ENCODE results near the gene DDX41.

Gene DDX41

GRCh38 chr5:177469750-177470525 lies 46.8 kb downstream of the DDX41 start:
- H3K27me3 ChIP-seq (ENCODE audit: insufficient read depth, low read length, poor library complexity, severe bottlenecking), result no peaks in the 10 kb centered on the region
- H4K20me1 ChIP-seq (ENCODE audit: insufficient read depth, low read length, poor library complexity, severe bottlenecking), result peaks cover 34% of the 10 kb centered on the region
- H3F3A ChIP-seq (ENCODE audit: low read depth), result no peaks in the 10 kb centered on the region
- no peaks in the 10 kb centered on the region for H3K9me3 ChIP-seq (ENCODE audit: insufficient read depth, low read depth, low read length)
- TF ChIP-seq EZH2phosphoT487 (IDR thresholded peaks at IDR 0.05; ENCODE audit: borderline replicate concordance), result no peak
- TF ChIP-seq, protein P1, sequence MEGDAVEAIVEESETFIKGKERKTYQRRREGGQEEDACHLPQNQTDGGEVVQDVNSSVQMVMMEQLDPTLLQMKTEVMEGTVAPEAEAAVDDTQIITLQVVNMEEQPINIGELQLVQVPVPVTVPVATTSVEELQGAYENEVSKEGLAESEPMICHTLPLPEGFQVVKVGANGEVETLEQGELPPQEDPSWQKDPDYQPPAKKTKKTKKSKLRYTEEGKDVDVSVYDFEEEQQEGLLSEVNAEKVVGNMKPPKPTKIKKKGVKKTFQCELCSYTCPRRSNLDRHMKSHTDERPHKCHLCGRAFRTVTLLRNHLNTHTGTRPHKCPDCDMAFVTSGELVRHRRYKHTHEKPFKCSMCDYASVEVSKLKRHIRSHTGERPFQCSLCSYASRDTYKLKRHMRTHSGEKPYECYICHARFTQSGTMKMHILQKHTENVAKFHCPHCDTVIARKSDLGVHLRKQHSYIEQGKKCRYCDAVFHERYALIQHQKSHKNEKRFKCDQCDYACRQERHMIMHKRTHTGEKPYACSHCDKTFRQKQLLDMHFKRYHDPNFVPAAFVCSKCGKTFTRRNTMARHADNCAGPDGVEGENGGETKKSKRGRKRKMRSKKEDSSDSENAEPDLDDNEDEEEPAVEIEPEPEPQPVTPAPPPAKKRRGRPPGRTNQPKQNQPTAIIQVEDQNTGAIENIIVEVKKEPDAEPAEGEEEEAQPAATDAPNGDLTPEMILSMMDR (conservative IDR thresholded peaks at IDR 0.05; ENCODE audit: low read length), result no peak
- peak overlapping the region; percentile 91 for H3K4me2 ChIP-seq (ENCODE audit: low read depth, low read length, poor library complexity, severe bottlenecking)
- no peaks in the 10 kb centered on the region for H3K9me2 ChIP-seq (replicated peaks; ENCODE audit: low read depth, low read length)
- peaks cover 21% of the 10 kb centered on the region; the same call in 1 of the 2 replicates for H3K36me3 ChIP-seq (ENCODE audit: insufficient read depth, low read length)
- peak overlapping the region; percentile 32 for H3K9ac ChIP-seq (ENCODE audit: low read depth, low read length, poor library complexity, severe bottlenecking)
- H2AFZ ChIP-seq (ENCODE audit: low read length), result no peak overlapping the region
- H3K79me2 ChIP-seq (ENCODE audit: insufficient read depth, low read length), result peaks cover 45% of the 10 kb centered on the region
- H3K4me1 ChIP-seq (ENCODE audit: insufficient read depth, low read length, poor library complexity, severe bottlenecking), result peaks cover 16% of the 10 kb centered on the region
- peak overlapping the region; percentile 89 for H3K4me3 ChIP-seq (ENCODE audit: low read length, poor library complexity, severe bottlenecking)

- no peaks in the 10 kb centered on the region for H3K27me3 ChIP-seq (ENCODE audit: insufficient read depth, low read length, poor library complexity, severe bottlenecking)
- no peaks in the 10 kb centered on the region for H3K9me3 ChIP-seq (ENCODE audit: insufficient read depth, low read depth, low read length)
- H4K20me1 ChIP-seq (ENCODE audit: insufficient read depth, low read length, poor library complexity, severe bottlenecking), result peaks cover 34% of the 10 kb centered on the region
- no peaks in the 10 kb centered on the region for H3K9me2 ChIP-seq (replicated peaks; ENCODE audit: low read depth, low read length)
- H3K9ac ChIP-seq (ENCODE audit: low read depth, low read length, poor library complexity, severe bottlenecking), result peak overlapping the region; percentile 32
- no peaks in the 10 kb centered on the region for H3F3A ChIP-seq (ENCODE audit: low read depth)
- peaks cover 21% of the 10 kb centered on the region; the same call in 1 of the 2 replicates for H3K36me3 ChIP-seq (ENCODE audit: insufficient read depth, low read length)
- H3K4me3 ChIP-seq (ENCODE audit: low read length, poor library complexity, severe bottlenecking), result no peak overlapping the region
- H3K4me2 ChIP-seq (ENCODE audit: low read depth, low read length, poor library complexity, severe bottlenecking), result peak overlapping the region; percentile 91
- peaks cover 45% of the 10 kb centered on the region for H3K79me2 ChIP-seq (ENCODE audit: insufficient read depth, low read length)
- H3K4me1 ChIP-seq (ENCODE audit: insufficient read depth, low read length, poor library complexity, severe bottlenecking), result peaks cover 16% of the 10 kb centered on the region
- TF ChIP-seq, protein P1 (conservative IDR thresholded peaks at IDR 0.05; ENCODE audit: low read length), result no peak
- no peak for TF ChIP-seq EZH2phosphoT487 (IDR thresholded peaks at IDR 0.05; ENCODE audit: borderline replicate concordance)
- H2AFZ ChIP-seq (ENCODE audit: low read length), result no peak overlapping the region
Observed at GRCh38 chr5:177468685-177469628, 47.8 kb downstream of the DDX41 start.

DNA sequence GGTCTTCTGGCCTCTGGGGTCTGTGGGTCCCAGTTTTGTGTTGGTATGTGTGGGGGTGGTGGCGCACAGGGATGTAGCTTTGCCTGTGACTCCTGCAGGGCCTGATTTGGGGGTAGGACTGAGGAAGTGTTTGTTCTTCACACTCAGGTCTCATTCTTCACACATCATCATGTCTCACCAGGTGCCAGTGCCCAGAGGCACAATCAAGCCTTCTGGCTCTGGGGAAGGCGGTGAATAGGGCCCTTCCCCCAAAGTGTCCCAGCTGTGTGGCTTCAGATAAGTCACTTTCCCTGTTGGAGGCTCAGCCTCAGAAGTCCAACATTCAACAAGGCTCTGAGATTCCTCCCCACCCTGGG lies 48.5 kb downstream of the DDX41 start:
- TF ChIP-seq, protein P1 (conservative IDR thresholded peaks at IDR 0.05; ENCODE audit: low read length), result no peak
- no peak for TF ChIP-seq EZH2phosphoT487 (IDR thresholded peaks at IDR 0.05; ENCODE audit: borderline replicate concordance)
- H2AFZ ChIP-seq (ENCODE audit: low read length), result no peak overlapping the region
- H3K36me3 ChIP-seq (ENCODE audit: insufficient read depth, low read length), result peaks cover 21% of the 10 kb centered on the region; the same call in 1 of the 2 replicates
- peaks cover 34% of the 10 kb centered on the region for H4K20me1 ChIP-seq (ENCODE audit: insufficient read depth, low read length, poor library complexity, severe bottlenecking)
- no peak overlapping the region for H3K4me3 ChIP-seq (ENCODE audit: low read length, poor library complexity, severe bottlenecking)
- no peak overlapping the region for H3K9ac ChIP-seq (ENCODE audit: low read depth, low read length, poor library complexity, severe bottlenecking)
- H3F3A ChIP-seq (ENCODE audit: low read depth), result no peaks in the 10 kb centered on the region
- H3K4me2 ChIP-seq (ENCODE audit: low read depth, low read length, poor library complexity, severe bottlenecking), result no peak overlapping the region
- H3K9me2 ChIP-seq (replicated peaks; ENCODE audit: low read depth, low read length), result no peaks in the 10 kb centered on the region
- no peaks in the 10 kb centered on the region for H3K9me3 ChIP-seq (ENCODE audit: insufficient read depth, low read depth, low read length)
- H3K79me2 ChIP-seq (ENCODE audit: insufficient read depth, low read length), result peaks cover 45% of the 10 kb centered on the region
- peaks cover 16% of the 10 kb centered on the region for H3K4me1 ChIP-seq (ENCODE audit: insufficient read depth, low read length, poor library complexity, severe bottlenecking)
- H3K27me3 ChIP-seq (ENCODE audit: insufficient read depth, low read length, poor library complexity, severe bottlenecking), result no peaks in the 10 kb centered on the region
